Endothelial cell of umbilical vein (primary cell): ENCODE data around the gene TRAPPC14. TPM values are rescaled to one million over a fixed set of nuclear protein-coding genes. Genes with fewer than 3 reads are reported as not detected.

Experiments used
- BruUV-seq: library from RNA; stranded (reverse); fragments of 400-500 nt; replicated peaks from 2 replicates; lab custom pipeline; 2021; lab: Mats Ljungman, UMichigan
- CTCF ChIA-PET: fragments of 300-600, 350-600 bp; sonication (Branson Sonifier 250); formaldehyde crosslinking; loops from one replicate; lab custom pipeline; 2021; ENCODE audit warnings: antibody characterized with exemption, inconsistent platforms; lab: Charles Lee
- POLR2A ChIA-PET: fragments of 300-600, 350-600 bp; sonication (Branson Sonifier 250); formaldehyde crosslinking; loops from one replicate; lab custom pipeline; 2021; ENCODE audit warnings: antibody characterized with exemption, inconsistent platforms; lab: Charles Lee
- DNase-seq: peaks from one replicate; pipeline ENCODE4 v3.0.0-alpha.2; 2011; ENCODE audit warnings: low read depth, low spot score
- FAIRE-seq: peaks from 2 replicates; lab custom pipeline; 2011; peaks lifted over from hg19 to GRCh38; lab: Jason Lieb, UNC
- H2AFZ ChIP-seq: 2 replicates; pipeline ENCODE4 v1.6.0; 2012; ENCODE audit warnings: low read depth, low read length, control low read depth, inconsistent platforms
- H3K27ac ChIP-seq: 2 replicates; pipeline ENCODE4 v1.5.1; 2011; ENCODE audit warnings: low read depth, mild to moderate bottlenecking, control low read depth, low read length, moderate library complexity; ENCODE audit not compliant: insufficient read depth
- H3K27me3 ChIP-seq, 2 experiments: 2 replicates each; pipeline versions ENCODE4 v1.6.0 to v1.6.1; 2011; ENCODE audit warnings: low read length in 2 of 2, mixed read lengths in 1 of 2; ENCODE audit not compliant: control insufficient read depth in 2 of 2, insufficient read depth in 2 of 2
- H3K36me3 ChIP-seq, 2 experiments: 2 replicates in 1 of 2; 3 replicates in 1 of 2; pipeline ENCODE4 v1.5.1; 2011; ENCODE audit warnings: low read length in 2 of 2, mild to moderate bottlenecking in 1 of 2, moderate library complexity in 1 of 2; ENCODE audit not compliant: control insufficient read depth in 2 of 2, insufficient read depth in 2 of 2; ENCODE audit errors: extremely low read depth in 1 of 2
- H3K4me1 ChIP-seq: 3 replicates; pipeline ENCODE4 v1.5.1; 2011; ENCODE audit warnings: mild to moderate bottlenecking, low read length; ENCODE audit not compliant: control insufficient read depth, insufficient read depth; ENCODE audit errors: extremely low read depth
- H3K4me2 ChIP-seq: 2 replicates; pipeline ENCODE4 v1.6.1; 2011; ENCODE audit warnings: low read length, control low read depth, mixed read lengths; ENCODE audit not compliant: insufficient read depth
- H3K4me3 ChIP-seq, 3 experiments: fragments of 200-600 bp in 1 of 3; sonication (generic), shearing (Covaris generic) in 1 of 3; replicated peaks in 1 of 3; 2 replicates each; pipeline ENCODE4 v1.5.1; 2011 to 2016; ENCODE audit warnings: control low read depth in 3 of 3, low read length in 3 of 3, mild to moderate bottlenecking in 2 of 3, inconsistent platforms in 1 of 3, low read depth in 1 of 3, moderate library complexity in 1 of 3; ENCODE audit not compliant: insufficient read depth in 1 of 3
- H3K79me2 ChIP-seq: 2 replicates; pipeline ENCODE4 v1.6.0; 2012; ENCODE audit warnings: low read length, inconsistent platforms; ENCODE audit not compliant: control insufficient read depth, insufficient read depth
- H3K9ac ChIP-seq: replicated peaks from 2 replicates; pipeline ENCODE3; 2011; ENCODE audit warnings: low read length, control low read depth; ENCODE audit not compliant: insufficient read depth; ENCODE audit errors: extremely low read depth
- H3K9me1 ChIP-seq: replicated peaks from 3 replicates; pipeline ENCODE4 v1.6.0; 2011; ENCODE audit warnings: mild to moderate bottlenecking, low read length; ENCODE audit not compliant: control insufficient read depth, insufficient read depth; ENCODE audit errors: extremely low read depth
- H3K9me3 ChIP-seq: replicated peaks from 2 replicates; pipeline ENCODE4 v1.5.1; 2012; ENCODE audit warnings: low read length, inconsistent platforms; ENCODE audit not compliant: control insufficient read depth, insufficient read depth
- H4K20me1 ChIP-seq: replicated peaks from 2 replicates; pipeline ENCODE3; 2011; ENCODE audit warnings: mild to moderate bottlenecking, low read length; ENCODE audit not compliant: control insufficient read depth, insufficient read depth; ENCODE audit errors: extremely low read depth
- EZH2 ChIP-seq: IDR thresholded peaks from 2 replicates; pipeline ENCODE4 v1.6.1; 2012; ENCODE audit warnings: borderline replicate concordance, low read depth, mild to moderate bottlenecking, moderate library complexity, low read length, inconsistent platforms; ENCODE audit not compliant: severe bottlenecking
- FOS ChIP-seq: IDR thresholded peaks from 2 replicates; pipeline ENCODE4 v1.6.1; 2011; ENCODE audit warnings: mild to moderate bottlenecking, low read length, moderate library complexity, borderline replicate concordance; ENCODE audit not compliant: insufficient read depth
- GATA2 ChIP-seq: IDR thresholded peaks from 2 replicates; pipeline ENCODE4 v1.7.0; 2011; ENCODE audit warnings: low read depth, mild to moderate bottlenecking, moderate library complexity, mixed read lengths, low read length; ENCODE audit not compliant: insufficient read length, insufficient read depth
- JUN ChIP-seq: IDR thresholded peaks from 2 replicates; pipeline ENCODE4 v1.6.1; 2011; ENCODE audit warnings: borderline replicate concordance, low read depth; ENCODE audit not compliant: insufficient read length, insufficient read depth
- MYC ChIP-seq: IDR thresholded peaks from one replicate; pipeline ENCODE4 v1.6.1; 2011; ENCODE audit warnings: mild to moderate bottlenecking, low read depth, low read length
- POLR2A ChIP-seq: IDR thresholded peaks from 2 replicates; pipeline ENCODE4 v1.6.1; 2012; ENCODE audit warnings: low read depth, mild to moderate bottlenecking, control low read depth, low read length
- POLR2AphosphoS5 ChIP-seq: IDR thresholded peaks from 2 replicates; pipeline ENCODE4 v1.6.1; 2012; ENCODE audit warnings: low read depth, mild to moderate bottlenecking, control low read depth, low read length, moderate library complexity; ENCODE audit not compliant: insufficient read depth
- dilution Hi-C: fragments of 300-500 bp; cut with MboI; formaldehyde crosslinking; loops from one replicate; pipeline ENCODE4 v1.15.0; 2019; ENCODE audit warnings: low sequenced_read_pairs; ENCODE audit not compliant: extremely low pct_ligation_motif_present
- intact Hi-C: fragments of 100-400 bp; cut with micrococcal nuclease; formaldehyde crosslinking; loops from one replicate; pipeline ENCODE4 v1.10.0; 2022
- polyA plus RNA-seq, 4 experiments: library from polyadenylated mRNA; depleted of rRNA in 3 of 4; stranded (reverse) in 3 of 4; unstranded in 1 of 4; fragments of >200 nt; gene quantifications; 2 replicates each; pipeline versions ENCODE4 v1.2.1 to v1.2.3, GENCODE V29; 2011 to 2012; ENCODE audit warnings: missing spikeins in 1 of 4
- total RNA-seq: library from RNA; stranded (reverse); gene quantifications from 2 replicates; pipeline ENCODE4 v1.2.3, GENCODE V29; 2021
- TF ChIP-seq, protein P1 (sequence below), 2 donors: IDR thresholded peaks; 1 replicate in 1 of 2; 2 replicates in 1 of 2; pipeline ENCODE4 v1.5.1; 2011; ENCODE audit warnings: low read length in 2 of 2, mild to moderate bottlenecking in 2 of 2, moderate library complexity in 2 of 2, control low read depth in 1 of 2, inconsistent platforms in 1 of 2, low read depth in 1 of 2; ENCODE audit not compliant: insufficient read depth in 1 of 2; ENCODE audit errors: extremely low read depth in 1 of 2
- TF ChIP-seq, protein P2 (sequence below): IDR thresholded peaks from 2 replicates; pipeline ENCODE4 v1.6.1; 2011; ENCODE audit not compliant: insufficient read depth, insufficient read length

Gene TRAPPC14
- total and polyA plus RNA-seq, 2 donors (not counting 3 experiments of a cell fraction or from before 2014, with no cell fraction given), result 13.3 to 23.0 TPM

DNA sequence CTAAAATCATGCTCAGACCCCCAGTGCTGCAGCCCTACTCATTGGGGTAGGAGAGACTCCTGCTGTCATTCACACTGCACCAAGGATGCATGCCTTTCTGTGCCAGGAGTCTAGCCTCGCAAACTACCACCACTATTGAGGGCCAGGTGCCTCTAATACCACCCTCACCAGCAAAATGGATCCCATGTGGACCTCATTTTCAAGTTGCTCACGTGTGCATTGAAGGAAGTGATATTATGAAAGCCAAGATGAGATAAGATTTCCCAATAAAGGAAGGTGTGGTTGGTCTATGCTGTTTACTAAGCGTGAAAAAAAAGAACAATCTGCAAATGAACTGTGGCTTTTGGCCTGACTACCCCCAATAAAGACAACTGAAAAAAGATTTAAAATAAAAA lies 17.0 kb downstream of the TRAPPC14 start:
- no peak overlapping the region for H3K9ac ChIP-seq
- DNase-seq, result no peak

More for the DNA sequence above, 17.0 kb downstream of the TRAPPC14 start:
- peak; percentile 42 for FAIRE-seq
- ChIA-PET CTCF (interaction anchor here (1.1 to 1.8 kb wide), 4 partner anchors 9 to 266 kb away, joined by 3 to 14 read pairs (median 6); no protein-coding TSS in a partner anchor), POLR2A (no interaction called here)
- H3K27ac ChIP-seq, result no peak overlapping the region
- dilution Hi-C loops, result no loop called here
- H4K20me1 ChIP-seq, result no peaks in the 10 kb centered on the region
- H2AFZ ChIP-seq, result no peak overlapping the region
- no peaks in the 10 kb centered on the region for H3K9me1 ChIP-seq
- no TSS peak for BruUV-seq
- intact Hi-C loops, result loop anchor here (10.0 kb wide), 1 partner anchor 913 kb away; no protein-coding TSS in a partner anchor
- no peak overlapping the region for H3K4me2 ChIP-seq
- no peaks in the 10 kb centered on the region for H3K4me1 ChIP-seq
- H3K4me3 ChIP-seq, result no peak overlapping the region
- no peak for TF ChIP-seq GATA2
- no peak for TF ChIP-seq EZH2
- no peak for TF ChIP-seq FOS
- TF ChIP-seq, protein P1, sequence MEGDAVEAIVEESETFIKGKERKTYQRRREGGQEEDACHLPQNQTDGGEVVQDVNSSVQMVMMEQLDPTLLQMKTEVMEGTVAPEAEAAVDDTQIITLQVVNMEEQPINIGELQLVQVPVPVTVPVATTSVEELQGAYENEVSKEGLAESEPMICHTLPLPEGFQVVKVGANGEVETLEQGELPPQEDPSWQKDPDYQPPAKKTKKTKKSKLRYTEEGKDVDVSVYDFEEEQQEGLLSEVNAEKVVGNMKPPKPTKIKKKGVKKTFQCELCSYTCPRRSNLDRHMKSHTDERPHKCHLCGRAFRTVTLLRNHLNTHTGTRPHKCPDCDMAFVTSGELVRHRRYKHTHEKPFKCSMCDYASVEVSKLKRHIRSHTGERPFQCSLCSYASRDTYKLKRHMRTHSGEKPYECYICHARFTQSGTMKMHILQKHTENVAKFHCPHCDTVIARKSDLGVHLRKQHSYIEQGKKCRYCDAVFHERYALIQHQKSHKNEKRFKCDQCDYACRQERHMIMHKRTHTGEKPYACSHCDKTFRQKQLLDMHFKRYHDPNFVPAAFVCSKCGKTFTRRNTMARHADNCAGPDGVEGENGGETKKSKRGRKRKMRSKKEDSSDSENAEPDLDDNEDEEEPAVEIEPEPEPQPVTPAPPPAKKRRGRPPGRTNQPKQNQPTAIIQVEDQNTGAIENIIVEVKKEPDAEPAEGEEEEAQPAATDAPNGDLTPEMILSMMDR (IDR thresholded peaks at IDR 0.05; ENCODE audit: extremely low read depth in 1 of 2, insufficient read depth in 1 of 2, low read depth in 1 of 2, low read length in 2 of 2), result no peak
- no peak for TF ChIP-seq JUN
- TF ChIP-seq POLR2A, result no peak
- TF ChIP-seq, protein P2, sequence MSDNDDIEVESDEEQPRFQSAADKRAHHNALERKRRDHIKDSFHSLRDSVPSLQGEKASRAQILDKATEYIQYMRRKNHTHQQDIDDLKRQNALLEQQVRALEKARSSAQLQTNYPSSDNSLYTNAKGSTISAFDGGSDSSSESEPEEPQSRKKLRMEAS, result no peak
- TF ChIP-seq POLR2AphosphoS5, result no peak
- no peak for TF ChIP-seq MYC
- no peaks in the 10 kb centered on the region for H3K36me3 ChIP-seq
- H3K79me2 ChIP-seq, result no peaks in the 10 kb centered on the region
- peaks cover 0 to 3% of the 10 kb centered on the region in 2 experiments for H3K27me3 ChIP-seq
- H3K9me3 ChIP-seq, result no peaks in the 10 kb centered on the region
